ENCODE measurements around the gene LSM10. TPM values are rescaled to one million over a fixed set of nuclear protein-coding genes. Genes with fewer than 3 reads are reported as not detected.

The LSM10 gene
- total RNA-seq, 1 donor from 2014 or later = 27.6 TPM

DNA sequence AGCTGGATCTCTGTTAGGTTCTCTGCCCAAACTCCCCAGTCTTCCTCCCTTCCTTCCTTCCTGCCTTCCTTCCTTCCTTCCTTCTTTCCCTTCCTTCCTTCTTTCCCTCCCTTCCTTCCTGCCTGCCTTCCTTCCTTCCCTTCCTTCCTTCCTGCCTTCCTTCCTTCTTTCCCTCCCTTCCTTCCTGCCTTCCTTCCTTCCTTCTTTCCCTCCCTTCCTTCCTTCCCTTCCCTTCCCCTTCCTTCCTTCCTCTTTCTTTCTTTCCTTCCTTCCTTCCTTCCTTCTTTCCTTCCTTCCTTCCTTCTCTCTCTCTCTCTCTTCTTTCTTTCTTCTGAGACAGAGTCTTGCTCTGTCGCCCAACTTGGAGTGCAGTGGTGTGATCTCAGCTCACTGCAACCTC, 8.7 kb upstream of the LSM10 start:
- H3K36me3 ChIP-seq (ENCODE audit: control insufficient read depth, insufficient read depth, low read length) = no peaks in the 10 kb centered on the region
- DNase-seq (ENCODE audit: low read depth) = no peak
- H3K4me3 ChIP-seq (ENCODE audit: low read depth, low read length) = no peak overlapping the region
- TF ChIP-seq, protein P1, sequence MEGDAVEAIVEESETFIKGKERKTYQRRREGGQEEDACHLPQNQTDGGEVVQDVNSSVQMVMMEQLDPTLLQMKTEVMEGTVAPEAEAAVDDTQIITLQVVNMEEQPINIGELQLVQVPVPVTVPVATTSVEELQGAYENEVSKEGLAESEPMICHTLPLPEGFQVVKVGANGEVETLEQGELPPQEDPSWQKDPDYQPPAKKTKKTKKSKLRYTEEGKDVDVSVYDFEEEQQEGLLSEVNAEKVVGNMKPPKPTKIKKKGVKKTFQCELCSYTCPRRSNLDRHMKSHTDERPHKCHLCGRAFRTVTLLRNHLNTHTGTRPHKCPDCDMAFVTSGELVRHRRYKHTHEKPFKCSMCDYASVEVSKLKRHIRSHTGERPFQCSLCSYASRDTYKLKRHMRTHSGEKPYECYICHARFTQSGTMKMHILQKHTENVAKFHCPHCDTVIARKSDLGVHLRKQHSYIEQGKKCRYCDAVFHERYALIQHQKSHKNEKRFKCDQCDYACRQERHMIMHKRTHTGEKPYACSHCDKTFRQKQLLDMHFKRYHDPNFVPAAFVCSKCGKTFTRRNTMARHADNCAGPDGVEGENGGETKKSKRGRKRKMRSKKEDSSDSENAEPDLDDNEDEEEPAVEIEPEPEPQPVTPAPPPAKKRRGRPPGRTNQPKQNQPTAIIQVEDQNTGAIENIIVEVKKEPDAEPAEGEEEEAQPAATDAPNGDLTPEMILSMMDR (IDR thresholded peaks at IDR 0.05; ENCODE audit: insufficient read depth, low read length, poor library complexity, severe bottlenecking) = no peak
- no peaks in the 10 kb centered on the region for H3K27me3 ChIP-seq (ENCODE audit: control insufficient read depth, insufficient read depth, low read length)

DNA sequence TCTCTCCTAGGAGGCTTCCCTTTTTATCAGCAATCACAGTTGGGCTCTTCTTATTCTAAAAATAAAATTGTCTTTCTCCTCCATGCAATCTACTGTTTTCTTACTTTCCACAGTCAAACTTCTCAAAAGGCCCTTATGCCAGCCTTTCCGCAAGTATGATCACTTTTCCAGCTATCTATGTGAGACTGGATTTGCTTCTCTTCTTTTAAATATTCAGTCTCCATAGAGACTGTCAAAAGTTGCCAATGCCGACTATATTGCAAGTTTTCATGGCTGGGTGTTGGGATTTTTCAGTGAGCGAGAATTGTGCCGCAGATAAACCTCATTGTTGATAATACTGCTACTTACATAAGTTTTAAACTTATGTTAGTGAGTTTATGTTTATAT, 4.8 kb upstream of the LSM10 start:
- H3K4me3 ChIP-seq (ENCODE audit: low read depth, low read length) = no peak overlapping the region
- TF ChIP-seq, protein P1 (IDR thresholded peaks at IDR 0.05; ENCODE audit: insufficient read depth, low read length, poor library complexity, severe bottlenecking) = no peak
- no peaks in the 10 kb centered on the region for H3K36me3 ChIP-seq (ENCODE audit: control insufficient read depth, insufficient read depth, low read length)
- no peak for DNase-seq (ENCODE audit: low read depth)
- no peaks in the 10 kb centered on the region for H3K27me3 ChIP-seq (ENCODE audit: control insufficient read depth, insufficient read depth, low read length)

- H3K27me3 ChIP-seq (ENCODE audit: control insufficient read depth, insufficient read depth, low read length) = no peaks in the 10 kb centered on the region
- TF ChIP-seq, protein P1 (IDR thresholded peaks at IDR 0.05; ENCODE audit: insufficient read depth, low read length, poor library complexity, severe bottlenecking) = no peak
- no peaks in the 10 kb centered on the region for H3K36me3 ChIP-seq (ENCODE audit: control insufficient read depth, insufficient read depth, low read length)
- no peak overlapping the region for H3K4me3 ChIP-seq (ENCODE audit: low read depth, low read length)
- DNase-seq (ENCODE audit: low read depth) = no peak
Observed at GRCh38 chr1:36401602-36402503, 4.1 kb upstream of the LSM10 start.

GRCh38 chr1:36400825-36401601, 3.3 kb upstream of the LSM10 start:
- Histone ChIP-seq H3K4me3 (ENCODE audit: low read depth, low read length) (no peak overlapping the region), H3K36me3 (ENCODE audit: control insufficient read depth, insufficient read depth, low read length) (no peaks in the 10 kb centered on the region), H3K27me3 (ENCODE audit: control insufficient read depth, insufficient read depth, low read length) (no peaks in the 10 kb centered on the region)
- DNase-seq (ENCODE audit: low read depth) = no peak
- TF ChIP-seq, protein P1 (IDR thresholded peaks at IDR 0.05; ENCODE audit: insufficient read depth, low read length, poor library complexity, severe bottlenecking) = no peak

- H3K4me3 ChIP-seq (ENCODE audit: low read depth, low read length) = no peak overlapping the region
- H3K27me3 ChIP-seq (ENCODE audit: control insufficient read depth, insufficient read depth, low read length) = no peaks in the 10 kb centered on the region
- no peaks in the 10 kb centered on the region for H3K36me3 ChIP-seq (ENCODE audit: control insufficient read depth, insufficient read depth, low read length)
- TF ChIP-seq, protein P1 (IDR thresholded peaks at IDR 0.05; ENCODE audit: insufficient read depth, low read length, poor library complexity, severe bottlenecking) = no peak
- DNase-seq (ENCODE audit: low read depth) = no peak
Observed at GRCh38 chr1:36400514-36400824, 2.8 kb upstream of the LSM10 start.
